ENCODE results near the gene LEO1. TPM values are rescaled to one million over a fixed set of nuclear protein-coding genes. Genes with fewer than 3 reads are reported as not detected.
A peak's percentile ranks its signal among the peaks of the same experiment; 100 is the strongest.

LEO1 gene
- total RNA-seq, 4 donors from 2014 or later, result 6.7 to 14.8 (median 11.7) TPM

DNA sequence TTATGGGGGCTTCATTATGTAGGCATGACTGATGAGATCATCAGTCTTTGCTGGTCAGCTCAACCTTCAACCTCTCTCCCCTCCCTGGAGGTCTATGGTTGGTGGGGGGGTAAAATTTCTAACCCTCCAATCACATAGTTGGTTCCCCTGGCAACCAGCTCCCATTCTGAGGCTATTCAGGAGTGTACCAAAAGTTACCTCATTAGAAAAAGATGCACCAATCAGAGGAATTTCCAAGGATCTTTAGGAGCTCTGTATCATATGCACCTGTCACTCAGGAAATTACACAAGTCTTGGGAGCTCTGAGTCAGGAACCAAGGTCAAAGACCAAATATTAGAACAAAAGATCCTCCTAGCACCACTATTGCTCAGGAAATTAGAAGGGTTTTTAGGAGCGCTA lies 21.4 kb upstream of the LEO1 start:
- intact Hi-C loops (cut with DNase I; ENCODE audit: low total_unique reads) (no loop called here), in situ Hi-C loops (cut with MboI; ENCODE audit: low sequenced_read_pairs in 4 of 4) (loop anchor here in 1 of 4 donors (25.0 kb wide), 1 partner anchor 94 kb away; no protein-coding TSS in a partner anchor)
- no peak overlapping the region for H3K27ac ChIP-seq
- no peak overlapping the region for H3K4me3 ChIP-seq
- DNase-seq (no peak), ATAC-seq (no peak)
- H3K4me1 ChIP-seq, result peaks cover 0 to 12% of the 10 kb centered on the region in 2 donors
- no peaks in the 10 kb centered on the region for H3K27me3 ChIP-seq
- TF ChIP-seq, protein P1, sequence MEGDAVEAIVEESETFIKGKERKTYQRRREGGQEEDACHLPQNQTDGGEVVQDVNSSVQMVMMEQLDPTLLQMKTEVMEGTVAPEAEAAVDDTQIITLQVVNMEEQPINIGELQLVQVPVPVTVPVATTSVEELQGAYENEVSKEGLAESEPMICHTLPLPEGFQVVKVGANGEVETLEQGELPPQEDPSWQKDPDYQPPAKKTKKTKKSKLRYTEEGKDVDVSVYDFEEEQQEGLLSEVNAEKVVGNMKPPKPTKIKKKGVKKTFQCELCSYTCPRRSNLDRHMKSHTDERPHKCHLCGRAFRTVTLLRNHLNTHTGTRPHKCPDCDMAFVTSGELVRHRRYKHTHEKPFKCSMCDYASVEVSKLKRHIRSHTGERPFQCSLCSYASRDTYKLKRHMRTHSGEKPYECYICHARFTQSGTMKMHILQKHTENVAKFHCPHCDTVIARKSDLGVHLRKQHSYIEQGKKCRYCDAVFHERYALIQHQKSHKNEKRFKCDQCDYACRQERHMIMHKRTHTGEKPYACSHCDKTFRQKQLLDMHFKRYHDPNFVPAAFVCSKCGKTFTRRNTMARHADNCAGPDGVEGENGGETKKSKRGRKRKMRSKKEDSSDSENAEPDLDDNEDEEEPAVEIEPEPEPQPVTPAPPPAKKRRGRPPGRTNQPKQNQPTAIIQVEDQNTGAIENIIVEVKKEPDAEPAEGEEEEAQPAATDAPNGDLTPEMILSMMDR (IDR thresholded peaks at IDR 0.05 in 4 of 5, conservative IDR thresholded peaks at IDR 0.05 in 1 of 5), result no peak
- TF ChIP-seq POLR2A (IDR thresholded peaks at IDR 0.05), result no peak
- no peaks in the 10 kb centered on the region for H3K9me3 ChIP-seq
- no peaks in the 10 kb centered on the region for H3K36me3 ChIP-seq

DNA sequence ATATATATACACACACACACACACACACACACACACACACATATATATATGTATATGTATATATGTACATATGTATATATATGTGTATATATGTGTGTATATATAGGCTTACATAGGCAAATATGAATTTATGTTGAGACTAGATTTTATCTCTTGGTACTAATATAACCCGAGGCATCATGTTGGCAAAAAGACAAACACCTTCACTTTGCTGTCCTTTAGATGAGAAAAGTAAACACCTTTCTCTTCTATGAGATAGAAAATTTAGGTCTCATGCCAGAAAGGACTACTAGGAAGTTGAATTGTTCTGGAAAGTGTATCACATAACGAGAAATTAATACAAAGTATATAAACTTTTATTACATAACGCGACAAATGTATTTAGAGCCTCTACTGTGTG lies 19.6 kb upstream of the LEO1 start:
- DNase-seq (no peak), ATAC-seq (no peak)
- H3K27ac ChIP-seq, result no peak overlapping the region
- in situ Hi-C loops (cut with MboI; ENCODE audit: low sequenced_read_pairs in 4 of 4) (loop anchor here in 1 of 4 donors (25.0 kb wide), 1 partner anchor 96 kb away; no protein-coding TSS in a partner anchor), intact Hi-C loops (cut with DNase I; ENCODE audit: low total_unique reads) (no loop called here)
- no peak overlapping the region for H3K4me3 ChIP-seq
- no peaks in the 10 kb centered on the region for H3K27me3 ChIP-seq
- TF ChIP-seq POLR2A (IDR thresholded peaks at IDR 0.05), result no peak
- TF ChIP-seq, protein P1 (IDR thresholded peaks at IDR 0.05 in 4 of 5, conservative IDR thresholded peaks at IDR 0.05 in 1 of 5), result no peak
- H3K9me3 ChIP-seq, result no peaks in the 10 kb centered on the region
- H3K4me1 ChIP-seq, result peaks cover 0 to 12% of the 10 kb centered on the region in 2 donors
- H3K36me3 ChIP-seq, result no peaks in the 10 kb centered on the region

DNA sequence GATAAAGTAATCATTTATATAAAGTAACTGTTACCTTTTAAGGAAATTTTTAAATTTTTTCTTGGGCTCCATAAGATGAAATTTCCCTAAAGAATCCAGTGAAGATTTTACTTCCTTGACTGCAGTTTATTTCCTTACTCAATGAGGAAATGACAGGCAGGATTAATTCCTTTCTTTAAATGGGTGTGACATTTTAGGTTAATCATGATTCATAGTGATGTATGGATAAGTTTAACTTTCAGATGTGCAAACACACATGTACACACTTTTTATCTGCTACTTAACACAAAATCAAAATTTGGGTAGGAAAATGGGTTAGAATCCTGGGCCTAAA lies 11.2 kb upstream of the LEO1 start:
- in situ Hi-C loops (cut with MboI; ENCODE audit: low sequenced_read_pairs in 4 of 4) (loop anchor here in 3 of 4 donors (10.0 to 25.0 kb wide), 2 partner anchors 92 to 105 kb away; no protein-coding TSS in a partner anchor), intact Hi-C loops (cut with DNase I; ENCODE audit: low total_unique reads) (no loop called here)
- no peak overlapping the region for H3K4me3 ChIP-seq
- H3K27ac ChIP-seq, result peak overlapping the region in 1 of 4 donors; percentile 72
- TF ChIP-seq, protein P1 (IDR thresholded peaks at IDR 0.05 in 4 of 5, conservative IDR thresholded peaks at IDR 0.05 in 1 of 5), result no peak
- no peak for TF ChIP-seq POLR2A (IDR thresholded peaks at IDR 0.05)
- no peaks in the 10 kb centered on the region for H3K36me3 ChIP-seq
- ATAC-seq, result no peak
- DNase-seq, result no peak
- no peaks in the 10 kb centered on the region for H3K27me3 ChIP-seq
- H3K4me1 ChIP-seq, result peaks cover 13 to 17% of the 10 kb centered on the region in 2 donors
- H3K9me3 ChIP-seq, result no peaks in the 10 kb centered on the region

DNA sequence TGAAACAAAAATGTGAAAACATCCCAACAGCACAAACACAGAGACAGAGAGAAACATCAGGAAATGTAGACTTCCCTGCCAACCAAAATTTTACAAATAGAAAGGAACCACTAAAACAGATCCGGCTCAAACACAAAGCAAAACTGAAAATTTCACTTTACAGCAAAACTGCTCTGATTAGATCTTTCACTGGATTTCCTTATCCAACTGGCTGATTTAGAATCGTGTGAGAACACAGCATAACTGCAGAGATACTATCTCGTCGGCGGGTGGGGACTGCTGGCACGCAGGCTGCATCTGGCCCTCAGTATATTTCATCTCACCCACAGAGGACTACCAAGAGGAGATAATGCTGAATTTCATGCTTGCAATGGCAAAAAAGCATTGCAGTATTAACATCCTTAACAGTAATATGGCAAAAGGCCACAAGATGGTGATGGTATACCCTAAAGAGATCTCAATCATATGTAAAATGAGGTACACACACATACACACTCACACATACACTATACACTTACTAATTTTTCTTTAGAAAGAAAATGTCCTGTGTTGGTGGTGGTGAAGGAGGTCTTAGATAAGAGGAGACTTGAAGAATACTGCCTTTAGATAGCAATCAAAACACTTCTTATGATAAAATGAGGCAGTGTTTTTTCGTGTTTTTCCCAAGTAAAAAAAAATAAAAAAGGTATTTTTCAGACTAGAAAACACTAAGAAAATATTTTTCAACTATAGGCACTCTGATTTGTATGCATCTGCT lies 10.6 kb upstream of the LEO1 start:
- intact Hi-C loops (cut with DNase I; ENCODE audit: low total_unique reads) (no loop called here), in situ Hi-C loops (cut with MboI; ENCODE audit: low sequenced_read_pairs in 4 of 4) (loop anchor here in 3 of 4 donors (10.0 to 25.0 kb wide), 2 partner anchors 93 to 105 kb away; no protein-coding TSS in a partner anchor)
- Histone ChIP-seq H3K27ac (peak overlapping the region in 3 of 4 donors; percentile 54 to 72 (median 63)), H3K9me3 (no peaks in the 10 kb centered on the region), H3K4me3 (peak overlapping the region in 3 of 4 donors; percentile 16 to 33 (median 26)), H3K4me1 (peaks cover 13 to 17% of the 10 kb centered on the region in 2 donors), H3K27me3 (no peaks in the 10 kb centered on the region), H3K36me3 (no peaks in the 10 kb centered on the region)
- TF ChIP-seq, protein P1 (IDR thresholded peaks at IDR 0.05 in 4 of 5, conservative IDR thresholded peaks at IDR 0.05 in 1 of 5), result peak; percentile 18 to 44 (median 37)
- no peak for TF ChIP-seq POLR2A (IDR thresholded peaks at IDR 0.05)
- ATAC-seq, result peak; percentile 48 to 64
- DNase-seq, result no peak

Measured in gastrocnemius medialis (tissue), 4 donors.